GM18907 (cell line): Measurements from ENCODE around the gene ACOXL.

Source experiments
- ATAC-seq: cut with Tn5 transposase; IDR thresholded peaks from one replicate; pipeline ENCODE4 v1.9.1; 2021; ENCODE audit warnings: mild to moderate bottlenecking, moderate library complexity; ENCODE audit not compliant: unreplicated experiment

ACOXL gene

DNA sequence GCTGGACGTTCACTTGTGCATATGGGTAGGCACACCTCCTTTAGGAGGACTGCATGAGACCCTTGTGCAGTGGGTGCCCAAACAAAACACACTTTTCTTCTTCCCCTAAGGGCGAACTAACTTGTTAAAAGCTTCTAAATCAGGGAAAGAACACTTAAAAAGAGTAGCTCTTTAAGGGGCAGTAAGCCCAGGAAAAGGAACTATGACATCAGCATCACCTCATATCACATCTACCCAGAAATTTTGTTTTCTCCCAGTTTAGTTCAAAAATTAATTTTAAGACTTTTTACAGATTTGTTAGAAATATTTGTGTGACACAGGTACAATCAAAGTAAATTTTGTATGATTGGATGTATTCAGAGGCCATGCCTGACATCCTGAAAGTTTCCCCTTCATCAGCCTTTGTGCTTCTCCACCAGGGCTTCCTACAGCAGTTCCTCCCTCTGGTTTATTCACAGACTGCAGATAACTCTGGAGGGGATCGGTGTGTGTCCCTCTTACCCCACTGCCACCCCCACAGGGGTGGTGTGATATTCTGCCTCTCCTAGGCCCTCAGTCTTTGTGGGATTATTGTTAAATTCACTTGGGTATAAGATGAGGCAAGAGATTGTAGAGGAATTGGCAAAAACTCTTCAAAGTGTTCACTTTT, 416.0 kb downstream of the ACOXL start:
- ATAC-seq, result no peak

DNA sequence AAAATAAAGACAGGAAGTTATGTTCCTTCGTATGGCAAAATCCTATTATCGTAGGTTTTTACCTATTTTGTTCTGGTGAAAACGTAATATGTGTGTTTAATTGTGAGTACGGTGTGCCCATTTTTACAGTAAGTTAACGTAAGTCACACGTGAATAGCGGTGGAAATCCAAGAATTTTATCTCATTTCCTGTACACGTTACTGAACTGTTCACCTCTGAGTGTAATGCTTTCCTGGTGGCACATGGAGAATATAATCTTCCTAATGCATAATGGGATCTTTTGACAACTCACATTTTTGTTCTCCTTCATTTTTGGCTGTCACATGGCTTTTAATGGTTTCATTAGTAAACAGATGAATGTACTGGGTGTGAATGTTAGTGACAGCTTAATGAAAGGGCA, 416.6 kb downstream of the ACOXL start:
- ATAC-seq, result no peak

DNA sequence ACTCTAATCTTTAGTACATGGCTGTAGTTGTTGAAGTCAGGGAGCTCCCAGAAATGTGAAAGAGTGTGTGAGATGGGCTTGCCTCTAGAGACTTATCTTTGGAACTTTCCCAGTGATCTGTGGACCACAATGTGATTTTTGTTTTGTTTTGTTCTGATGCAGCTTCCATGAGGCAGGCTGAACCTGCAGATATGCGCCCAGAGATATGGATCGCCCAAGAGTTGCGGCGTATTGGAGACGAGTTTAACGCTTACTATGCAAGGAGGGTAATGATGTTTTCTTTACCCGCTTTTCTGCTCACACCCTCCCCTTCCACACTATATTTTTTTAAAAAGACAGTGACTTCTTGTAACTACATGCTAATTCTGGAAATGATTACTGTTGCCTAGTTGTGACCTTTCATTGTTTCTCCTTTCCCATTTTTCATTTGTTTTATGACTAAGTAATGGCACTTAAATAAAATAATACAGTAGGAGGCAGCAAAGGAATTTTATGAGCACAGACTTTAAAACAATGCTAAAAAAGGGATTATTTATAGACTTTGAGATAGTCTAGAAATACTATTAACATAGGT, 417.6 kb downstream of the ACOXL start:
- no peak for ATAC-seq

- no peak for ATAC-seq
Observed at GRCh38 chr2:111154758-111155157, 422.4 kb downstream of the ACOXL start.

GRCh38 chr2:111155610-111156009, 423.2 kb downstream of the ACOXL start:
- ATAC-seq, result no peak

- no peak for ATAC-seq
Observed at GRCh38 chr2:111156529-111156928, 424.2 kb downstream of the ACOXL start.

DNA sequence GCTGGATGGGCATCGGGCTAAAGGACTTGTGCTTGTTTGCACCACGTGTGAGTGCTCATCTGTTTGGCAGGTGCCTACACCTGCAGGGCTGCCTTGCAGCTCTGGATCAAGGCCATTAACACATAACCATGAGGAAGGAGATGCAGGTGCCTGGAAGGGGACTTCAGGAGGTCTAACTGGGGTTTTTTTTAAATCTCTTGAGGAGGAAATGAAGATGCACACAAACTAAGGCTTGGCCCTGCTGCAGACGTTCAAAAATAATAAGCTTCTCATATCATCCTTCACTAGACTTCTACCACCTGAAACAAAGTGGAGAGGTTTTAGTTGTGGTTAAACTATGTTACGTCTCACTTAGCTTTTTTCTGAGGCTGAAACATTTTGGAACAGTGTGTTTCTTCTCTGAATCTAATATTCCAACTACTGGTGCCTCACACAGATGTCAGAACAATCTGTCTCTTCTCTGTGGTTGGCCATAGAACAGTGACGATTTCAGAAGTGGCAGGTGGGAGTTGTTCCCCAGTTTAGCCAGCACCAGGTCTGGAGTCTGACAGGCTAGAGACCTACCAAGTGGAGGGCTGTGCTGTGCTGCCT, 424.8 kb downstream of the ACOXL start:
- ATAC-seq, result peak; percentile 60

- ATAC-seq, result peak; percentile 71
Observed at GRCh38 chr2:111157798-111158197, 425.4 kb downstream of the ACOXL start.

GRCh38 chr2:111159641-111160040, 427.3 kb downstream of the ACOXL start:
- ATAC-seq, result no peak

- no peak for ATAC-seq
Observed at GRCh38 chr2:111160758-111161157, 428.4 kb downstream of the ACOXL start.

DNA sequence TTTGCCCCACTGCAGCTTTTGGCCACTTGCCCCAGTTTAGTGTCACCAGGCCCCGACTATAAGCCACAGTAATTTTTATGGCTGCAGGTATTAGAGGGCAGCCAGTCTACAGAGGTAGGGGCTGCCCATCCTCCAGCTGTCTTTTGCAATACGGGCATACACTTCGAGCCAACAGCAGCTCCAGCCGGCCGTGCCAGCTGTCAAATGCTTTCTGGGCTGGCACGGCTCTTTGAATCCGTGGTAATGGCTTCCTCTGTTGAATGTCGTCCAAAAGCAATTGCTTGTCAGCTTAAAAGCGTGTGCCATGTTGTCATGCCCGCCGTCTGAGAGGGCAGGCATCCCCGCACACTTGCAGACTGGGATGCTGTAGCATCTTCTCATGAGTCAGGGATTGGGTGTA, 429.6 kb downstream of the ACOXL start:
- no peak for ATAC-seq

GRCh38 chr2:111162718-111163331, 430.5 kb downstream of the ACOXL start:
- peak; percentile 40 for ATAC-seq

- ATAC-seq, result no peak
Observed at GRCh38 chr2:111164078-111164477, 431.7 kb downstream of the ACOXL start.

GRCh38 chr2:111165084-111165483, 432.7 kb downstream of the ACOXL start:
- ATAC-seq, result no peak

DNA sequence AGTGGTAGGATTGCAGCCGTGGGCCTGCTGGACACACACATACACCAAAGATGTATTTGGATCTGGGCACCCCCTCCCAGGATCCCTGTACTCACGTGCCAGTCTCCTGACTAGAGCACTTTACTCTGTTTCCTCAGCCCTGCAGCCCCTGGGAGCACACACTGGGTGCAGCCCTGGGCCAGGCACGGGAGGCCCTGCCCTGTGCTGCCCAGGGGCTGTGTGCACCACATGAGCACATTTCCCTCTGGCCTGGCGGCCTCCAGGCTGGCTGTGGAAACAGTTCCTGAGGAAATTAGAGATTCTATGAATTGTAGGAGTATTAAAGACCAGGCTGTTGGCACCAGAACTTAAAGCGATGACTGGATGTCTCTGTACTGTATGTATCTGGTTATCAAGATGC, 433.7 kb downstream of the ACOXL start:
- no peak for ATAC-seq

DNA sequence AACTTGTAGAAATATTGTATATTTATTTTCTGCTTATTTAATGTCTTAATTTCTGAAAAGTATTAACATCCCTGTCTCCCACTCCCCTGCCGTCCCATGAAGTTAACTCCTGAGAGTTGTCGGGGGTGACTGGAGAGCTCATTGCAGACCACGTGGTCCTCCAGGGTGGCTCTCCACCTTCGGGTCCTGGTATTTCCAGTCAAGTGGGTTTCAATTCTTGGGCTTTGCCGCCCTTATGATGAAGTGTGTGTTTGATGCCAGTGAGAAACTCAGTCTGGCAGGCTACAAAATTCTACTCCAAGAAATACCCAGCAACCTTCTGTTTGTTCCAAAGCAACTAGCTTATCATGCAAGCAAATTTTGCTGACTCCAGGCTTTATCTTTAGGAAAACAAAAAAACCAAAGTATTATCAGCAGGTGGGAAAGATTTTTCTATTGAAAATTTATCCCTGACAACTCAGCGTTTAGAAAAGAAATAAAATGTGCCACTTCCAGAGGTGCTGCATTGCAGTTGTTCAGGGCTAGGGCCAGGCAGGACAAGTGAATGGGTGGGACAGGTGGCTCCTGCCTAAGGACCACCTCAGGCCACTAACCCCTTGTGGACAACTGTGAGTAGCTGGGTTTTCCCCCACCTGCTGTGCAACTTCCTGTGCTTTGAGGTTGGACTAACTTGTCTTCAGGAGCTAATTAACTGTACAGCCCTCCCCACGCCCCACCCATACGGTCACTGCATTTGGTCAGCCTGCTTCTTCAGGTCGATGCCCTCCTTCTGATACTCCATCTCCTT, 434.9 kb downstream of the ACOXL start:
- ATAC-seq, result no peak

DNA sequence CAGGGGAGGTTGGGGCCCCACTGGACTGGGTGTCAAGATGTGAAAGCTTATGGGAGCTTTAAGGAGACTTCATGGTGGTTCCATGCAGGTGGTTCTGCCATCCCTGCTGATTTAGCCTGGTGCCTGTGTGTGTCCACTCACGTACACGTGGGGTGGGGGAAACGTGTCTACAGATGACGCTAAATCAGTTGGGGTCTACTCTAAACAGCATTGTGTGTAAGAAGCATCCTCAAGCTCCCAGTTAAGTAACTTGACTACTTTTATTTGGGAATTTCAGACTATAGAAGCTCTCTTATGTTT, 435.4 kb downstream of the ACOXL start:
- ATAC-seq, result no peak
